HepG2 (cell line): ENCODE results near the gene CASKIN2. TPM values are rescaled to one million over a fixed set of nuclear protein-coding genes. Genes with fewer than 3 reads are reported as not detected.

Source experiments
- ATAC-seq: fragments of 200-7000 bp; cut with Tn5 transposase; 3 replicates; pipeline ENCODE4 v1.9.1; 2020; ENCODE audit warnings: mild to moderate bottlenecking, moderate library complexity
- BruUV-seq: library from RNA; stranded (reverse); fragments of 400-500 nt; replicated peaks from 2 replicates; lab custom pipeline; 2021; lab: Mats Ljungman, UMichigan
- CTCF ChIA-PET: fragments of 300-600 bp; formaldehyde crosslinking; extraction: SDS; loops from one replicate; lab custom pipeline; 2021; ENCODE audit warnings: low total read pairs, inconsistent platforms, low intra/inter-chr PET ratio; lab: Yijun Ruan, JAX
- POLR2A ChIA-PET: fragments of 350-600 bp; sonication (Branson Sonifier 250); formaldehyde crosslinking; loops from one replicate; lab custom pipeline; 2020; ENCODE audit warnings: antibody characterized with exemption, inconsistent platforms; lab: Yijun Ruan, JAX
- DNase-seq: peaks from one replicate; pipeline ENCODE4 v3.0.0-alpha.2; 2015; ENCODE audit warnings: low spot score
- FAIRE-seq: peaks from 3 replicates; lab custom pipeline; 2011; peaks lifted over from hg19 to GRCh38; lab: Jason Lieb, UNC
- H2AFZ ChIP-seq: one replicate; pipeline ENCODE4 v1.6.1; 2011; ENCODE audit warnings: low read length, inconsistent platforms
- H3K27ac ChIP-seq: fragments of 300-600 bp; 3 replicates; pipeline ENCODE4 v1.8.0; 2011; ENCODE audit warnings: mixed run types, mild to moderate bottlenecking, mixed read lengths, low read length, inconsistent platforms; ENCODE audit not compliant: insufficient read depth; ENCODE audit errors: extremely low read length
- H3K27me3 ChIP-seq, 2 experiments: fragments of 200-600 bp in 1 of 2; 2 replicates in 1 of 2; 3 replicates in 1 of 2; pipeline versions ENCODE4 v1.6.0 to v1.8.0; 2011; ENCODE audit warnings: low read length in 2 of 2, mild to moderate bottlenecking in 2 of 2, moderate library complexity in 2 of 2, inconsistent platforms in 1 of 2; ENCODE audit not compliant: insufficient read depth in 2 of 2, control insufficient read depth in 1 of 2
- H3K36me3 ChIP-seq, 2 experiments: fragments of 200-600 bp in 1 of 2; replicated peaks in 1 of 2; 2 replicates in 1 of 2; 3 replicates in 1 of 2; pipeline versions ENCODE4 v1.5.1 to v1.8.0; 2011; ENCODE audit warnings: low read length in 2 of 2, inconsistent platforms in 1 of 2; ENCODE audit not compliant: insufficient read depth in 2 of 2, control insufficient read depth in 1 of 2
- H3K4me1 ChIP-seq: 2 replicates; pipeline ENCODE4 v1.5.1; 2012; ENCODE audit warnings: low read length, inconsistent platforms; ENCODE audit not compliant: insufficient read depth
- H3K4me2 ChIP-seq: 2 replicates; pipeline ENCODE4 v1.6.0; 2011; ENCODE audit warnings: low read depth, low read length, inconsistent platforms
- H3K4me3 ChIP-seq, 3 experiments: fragments of 200-600 bp in 1 of 3; sonication (generic), shearing (Covaris generic) in 1 of 3; replicated peaks in 1 of 3; 2 replicates each; pipeline ENCODE4 v1.5.1; 2011 to 2016; ENCODE audit warnings: low read length in 3 of 3, inconsistent platforms in 2 of 3, low read depth in 2 of 3, mild to moderate bottlenecking in 2 of 3, control low read depth in 1 of 3, mixed read lengths in 1 of 3; ENCODE audit not compliant: insufficient read depth in 1 of 3
- H3K79me2 ChIP-seq: one replicate; pipeline ENCODE4 v1.6.1; 2011; ENCODE audit warnings: low read length, inconsistent platforms; ENCODE audit not compliant: insufficient read depth
- H3K9ac ChIP-seq: 2 replicates; pipeline ENCODE4 v1.6.0; 2011; ENCODE audit warnings: mild to moderate bottlenecking, low read depth, low read length, inconsistent platforms; ENCODE audit not compliant: insufficient read depth
- H3K9me3 ChIP-seq: 2 replicates; pipeline ENCODE4 v1.5.1; 2012; ENCODE audit warnings: mild to moderate bottlenecking, low read length
- H4K20me1 ChIP-seq: 2 replicates; pipeline ENCODE4 v1.6.0; 2011; ENCODE audit warnings: inconsistent platforms, mild to moderate bottlenecking, low read length, moderate library complexity; ENCODE audit not compliant: insufficient read depth
- AGO2 ChIP-seq: fragments of 200-400 bp; formaldehyde crosslinking; optimal IDR thresholded peaks from 2 replicates; pipeline ENCODE3; 2017; ENCODE audit warnings: mild to moderate bottlenecking, low read depth, low read length, moderate library complexity
- MTA1 ChIP-seq: sonication (generic); formaldehyde crosslinking; IDR thresholded peaks from 2 replicates; pipeline ENCODE4 v1.4.0; 2020; ENCODE audit warnings: missing genetic modification reagents, mild to moderate bottlenecking, borderline replicate concordance
- PITX1 ChIP-seq: sonication (generic); formaldehyde crosslinking; IDR thresholded peaks from 2 replicates; pipeline ENCODE4 v1.5.1; 2020; ENCODE audit warnings: mild to moderate bottlenecking, missing genetic modification reagents
- POLR2G ChIP-seq: fragments of 200-400 bp; formaldehyde crosslinking; IDR thresholded peaks from 2 replicates; pipeline ENCODE4 v1.6.1; 2018; ENCODE audit warnings: mild to moderate bottlenecking, low read depth, low read length, moderate library complexity
- RXRA ChIP-seq: sonication (generic); formaldehyde crosslinking; IDR thresholded peaks from 2 replicates; pipeline ENCODE4 v1.5.1; 2020; ENCODE audit warnings: missing genetic modification reagents
- SALL1 ChIP-seq: sonication (generic); formaldehyde crosslinking; IDR thresholded peaks from 2 replicates; pipeline ENCODE4 v1.8.0; 2022; ENCODE audit warnings: mild to moderate bottlenecking, missing genetic modification reagents
- STAG1 ChIP-seq: sonication (generic); formaldehyde crosslinking; IDR thresholded peaks from 2 replicates; pipeline ENCODE4 v1.4.0; 2020; ENCODE audit warnings: missing genetic modification reagents
- ZNF225 ChIP-seq: sonication (generic); formaldehyde crosslinking; IDR thresholded peaks from 2 replicates; pipeline ENCODE4 v1.4.0; 2020; ENCODE audit warnings: mild to moderate bottlenecking, missing genetic modification reagents
- ZNF230 ChIP-seq: sonication (generic); formaldehyde crosslinking; IDR thresholded peaks from 2 replicates; pipeline ENCODE4 v1.4.0; 2020; ENCODE audit warnings: mild to moderate bottlenecking, missing genetic modification reagents
- ZNF446 ChIP-seq: sonication (generic); formaldehyde crosslinking; IDR thresholded peaks from 2 replicates; pipeline ENCODE4 v1.5.0; 2020; ENCODE audit warnings: mild to moderate bottlenecking, missing genetic modification reagents
- WGBS: methylation state at CpG from one replicate; pipeline ENCODE4 v1.1.6; 2017; ENCODE audit warnings: low lambda C conversion rate; 5-methylcytosine and 5-hydroxymethylcytosine counted together
- in situ Hi-C: cut with HindIII; loops from 2 replicates; pipeline ENCODE4 v1.10.0; 2017; ENCODE audit warnings: low pct_unique_long_range_greater_than_20kb; ENCODE audit not compliant: extremely low pct_ligation_motif_present
- intact Hi-C: fragments of 100-400 bp; cut with micrococcal nuclease; formaldehyde crosslinking; loops from one replicate; pipeline ENCODE4 v1.10.0; 2022; ENCODE audit not compliant: unreplicated experiment
- polyA plus RNA-seq, 8 experiments: library from polyadenylated mRNA; depleted of rRNA in 3 of 8; stranded (reverse) in 7 of 8; unstranded in 1 of 8; fragments of >200 nt; fragmentation: Illumina TruSeq in 4 of 8; extraction: Trizol in 4 of 8; gene quantifications; 2 replicates each; pipeline versions ENCODE4 v1.2.1 to v1.2.3, GENCODE V29; 2011 to 2016; ENCODE audit warnings: low read depth in 4 of 8, missing spikeins in 1 of 8, mixed read lengths in 1 of 8; ENCODE audit not compliant: insufficient read depth in 1 of 8
- total RNA-seq, 5 experiments: library from RNA; depleted of rRNA; stranded (reverse); fragments of >200 nt; fragmentation: Illumina TruSeq; extraction: Trizol; gene quantifications; 2 replicates each; pipeline ENCODE4 v1.2.3, GENCODE V29; 2016; ENCODE audit warnings: low read depth in 1 of 5
- TF ChIP-seq, protein P1 (sequence below): sonication (generic); formaldehyde crosslinking; IDR thresholded peaks from 2 replicates; pipeline ENCODE4 v1.4.0; 2020; ENCODE audit warnings: missing genetic modification reagents
- TF ChIP-seq, protein P2 (sequence below): sonication (generic); formaldehyde crosslinking; IDR thresholded peaks from 2 replicates; pipeline ENCODE4 v1.4.0; 2020; ENCODE audit warnings: missing genetic modification reagents
- TF ChIP-seq, protein P3 (sequence below): sonication (generic); formaldehyde crosslinking; IDR thresholded peaks from 2 replicates; pipeline ENCODE4 v1.4.0; 2020; ENCODE audit warnings: mild to moderate bottlenecking, missing genetic modification reagents

Gene CASKIN2
- total and polyA plus RNA-seq, 2 of the 13 experiments (the other 11 are each of a cell fraction or from before 2014, with no cell fraction given), result 5.2 to 7.8 TPM

DNA sequence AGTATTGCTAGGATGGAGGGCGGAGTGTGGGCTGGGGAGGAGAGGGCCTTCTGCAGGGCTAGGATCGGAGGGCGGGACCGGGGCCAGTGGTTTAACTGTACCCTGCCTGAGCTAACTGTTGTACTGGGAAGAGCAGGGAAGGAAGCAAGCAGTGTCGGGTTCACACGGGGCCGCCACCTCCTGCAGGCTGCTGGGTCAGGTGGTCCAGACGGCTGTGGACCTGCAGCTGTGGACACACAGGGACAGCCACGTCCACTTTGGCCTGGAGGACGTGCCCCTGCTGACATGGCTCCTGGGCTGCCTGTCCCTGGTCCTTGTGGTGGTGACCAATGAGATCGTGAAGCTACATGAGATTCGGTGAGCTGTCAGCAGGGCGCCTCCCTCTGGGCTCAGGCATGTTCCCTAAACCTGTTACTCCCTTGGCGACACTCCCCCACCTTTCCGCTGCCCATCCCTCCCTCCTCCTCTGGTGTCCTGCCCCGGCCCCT is 16.6 kb downstream of the CASKIN2 start:
- Histone ChIP-seq H3K4me3 (no peak overlapping the region), H3K4me2 (no peak overlapping the region), H3K4me1 (no peaks in the 10 kb centered on the region), H3K36me3 (peaks cover 39 to 53% of the 10 kb centered on the region in 2 experiments; a peak in 4 of 5 replicates), H3K79me2 (no peaks in the 10 kb centered on the region), H2AFZ (no peak overlapping the region), H3K9me3 (no peaks in the 10 kb centered on the region), H4K20me1 (no peaks in the 10 kb centered on the region), H3K27ac (no peak overlapping the region), H3K27me3 (no peaks in the 10 kb centered on the region), H3K9ac (no peak overlapping the region)
- intact Hi-C loops, result no loop called here
- ChIA-PET POLR2A (interaction anchor here (1.0 kb wide), 1 partner anchor 39 kb away, joined by 3 read pairs; no protein-coding TSS in a partner anchor), CTCF (no interaction called here)
- ATAC-seq (no peak; the same call in 2 of the 3 replicates), DNase-seq (no peak), FAIRE-seq (no peak)
- no TSS peak for BruUV-seq
- WGBS, result 84% methylated on average over 12 of the region's 16 CpGs
- in situ Hi-C loops, result no loop called here
- TF ChIP-seq ZNF230 (CRISPR knock-in tag) (0 out of 2 replicates have a peak, but pooled peaks have one; percentile 28), RXRA (CRISPR knock-in tag) (peak; percentile 2; the same call in 1 of the 2 replicates), ZNF446 (CRISPR knock-in tag) (no peak), SALL1 (CRISPR knock-in tag) (no peak), PITX1 (no peak), AGO2 (peak; percentile 62), MTA1 (CRISPR knock-in tag) (peak; percentile 19; the same call in 1 of the 2 replicates), POLR2G (0 out of 2 replicates have a peak, but pooled peaks have one; percentile 12), STAG1 (CRISPR knock-in tag) (peak; percentile 32; the same call in 1 of the 2 replicates), ZNF225 (0 out of 2 replicates have a peak, but pooled peaks have one; percentile 27)
- TF ChIP-seq, protein P1, sequence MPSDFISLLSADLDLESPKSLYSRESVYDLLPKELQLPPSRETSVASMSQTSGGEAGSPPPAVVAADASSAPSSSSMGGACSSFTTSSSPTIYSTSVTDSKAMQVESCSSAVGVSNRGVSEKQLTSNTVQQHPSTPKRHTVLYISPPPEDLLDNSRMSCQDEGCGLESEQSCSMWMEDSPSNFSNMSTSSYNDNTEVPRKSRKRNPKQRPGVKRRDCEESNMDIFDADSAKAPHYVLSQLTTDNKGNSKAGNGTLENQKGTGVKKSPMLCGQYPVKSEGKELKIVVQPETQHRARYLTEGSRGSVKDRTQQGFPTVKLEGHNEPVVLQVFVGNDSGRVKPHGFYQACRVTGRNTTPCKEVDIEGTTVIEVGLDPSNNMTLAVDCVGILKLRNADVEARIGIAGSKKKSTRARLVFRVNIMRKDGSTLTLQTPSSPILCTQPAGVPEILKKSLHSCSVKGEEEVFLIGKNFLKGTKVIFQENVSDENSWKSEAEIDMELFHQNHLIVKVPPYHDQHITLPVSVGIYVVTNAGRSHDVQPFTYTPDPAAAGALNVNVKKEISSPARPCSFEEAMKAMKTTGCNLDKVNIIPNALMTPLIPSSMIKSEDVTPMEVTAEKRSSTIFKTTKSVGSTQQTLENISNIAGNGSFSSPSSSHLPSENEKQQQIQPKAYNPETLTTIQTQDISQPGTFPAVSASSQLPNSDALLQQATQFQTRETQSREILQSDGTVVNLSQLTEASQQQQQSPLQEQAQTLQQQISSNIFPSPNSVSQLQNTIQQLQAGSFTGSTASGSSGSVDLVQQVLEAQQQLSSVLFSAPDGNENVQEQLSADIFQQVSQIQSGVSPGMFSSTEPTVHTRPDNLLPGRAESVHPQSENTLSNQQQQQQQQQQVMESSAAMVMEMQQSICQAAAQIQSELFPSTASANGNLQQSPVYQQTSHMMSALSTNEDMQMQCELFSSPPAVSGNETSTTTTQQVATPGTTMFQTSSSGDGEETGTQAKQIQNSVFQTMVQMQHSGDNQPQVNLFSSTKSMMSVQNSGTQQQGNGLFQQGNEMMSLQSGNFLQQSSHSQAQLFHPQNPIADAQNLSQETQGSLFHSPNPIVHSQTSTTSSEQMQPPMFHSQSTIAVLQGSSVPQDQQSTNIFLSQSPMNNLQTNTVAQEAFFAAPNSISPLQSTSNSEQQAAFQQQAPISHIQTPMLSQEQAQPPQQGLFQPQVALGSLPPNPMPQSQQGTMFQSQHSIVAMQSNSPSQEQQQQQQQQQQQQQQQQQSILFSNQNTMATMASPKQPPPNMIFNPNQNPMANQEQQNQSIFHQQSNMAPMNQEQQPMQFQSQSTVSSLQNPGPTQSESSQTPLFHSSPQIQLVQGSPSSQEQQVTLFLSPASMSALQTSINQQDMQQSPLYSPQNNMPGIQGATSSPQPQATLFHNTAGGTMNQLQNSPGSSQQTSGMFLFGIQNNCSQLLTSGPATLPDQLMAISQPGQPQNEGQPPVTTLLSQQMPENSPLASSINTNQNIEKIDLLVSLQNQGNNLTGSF, result no peak
- TF ChIP-seq, protein P2, sequence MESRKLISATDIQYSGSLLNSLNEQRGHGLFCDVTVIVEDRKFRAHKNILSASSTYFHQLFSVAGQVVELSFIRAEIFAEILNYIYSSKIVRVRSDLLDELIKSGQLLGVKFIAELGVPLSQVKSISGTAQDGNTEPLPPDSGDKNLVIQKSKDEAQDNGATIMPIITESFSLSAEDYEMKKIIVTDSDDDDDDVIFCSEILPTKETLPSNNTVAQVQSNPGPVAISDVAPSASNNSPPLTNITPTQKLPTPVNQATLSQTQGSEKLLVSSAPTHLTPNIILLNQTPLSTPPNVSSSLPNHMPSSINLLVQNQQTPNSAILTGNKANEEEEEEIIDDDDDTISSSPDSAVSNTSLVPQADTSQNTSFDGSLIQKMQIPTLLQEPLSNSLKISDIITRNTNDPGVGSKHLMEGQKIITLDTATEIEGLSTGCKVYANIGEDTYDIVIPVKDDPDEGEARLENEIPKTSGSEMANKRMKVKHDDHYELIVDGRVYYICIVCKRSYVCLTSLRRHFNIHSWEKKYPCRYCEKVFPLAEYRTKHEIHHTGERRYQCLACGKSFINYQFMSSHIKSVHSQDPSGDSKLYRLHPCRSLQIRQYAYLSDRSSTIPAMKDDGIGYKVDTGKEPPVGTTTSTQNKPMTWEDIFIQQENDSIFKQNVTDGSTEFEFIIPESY, result peak; percentile 94
- TF ChIP-seq, protein P3, sequence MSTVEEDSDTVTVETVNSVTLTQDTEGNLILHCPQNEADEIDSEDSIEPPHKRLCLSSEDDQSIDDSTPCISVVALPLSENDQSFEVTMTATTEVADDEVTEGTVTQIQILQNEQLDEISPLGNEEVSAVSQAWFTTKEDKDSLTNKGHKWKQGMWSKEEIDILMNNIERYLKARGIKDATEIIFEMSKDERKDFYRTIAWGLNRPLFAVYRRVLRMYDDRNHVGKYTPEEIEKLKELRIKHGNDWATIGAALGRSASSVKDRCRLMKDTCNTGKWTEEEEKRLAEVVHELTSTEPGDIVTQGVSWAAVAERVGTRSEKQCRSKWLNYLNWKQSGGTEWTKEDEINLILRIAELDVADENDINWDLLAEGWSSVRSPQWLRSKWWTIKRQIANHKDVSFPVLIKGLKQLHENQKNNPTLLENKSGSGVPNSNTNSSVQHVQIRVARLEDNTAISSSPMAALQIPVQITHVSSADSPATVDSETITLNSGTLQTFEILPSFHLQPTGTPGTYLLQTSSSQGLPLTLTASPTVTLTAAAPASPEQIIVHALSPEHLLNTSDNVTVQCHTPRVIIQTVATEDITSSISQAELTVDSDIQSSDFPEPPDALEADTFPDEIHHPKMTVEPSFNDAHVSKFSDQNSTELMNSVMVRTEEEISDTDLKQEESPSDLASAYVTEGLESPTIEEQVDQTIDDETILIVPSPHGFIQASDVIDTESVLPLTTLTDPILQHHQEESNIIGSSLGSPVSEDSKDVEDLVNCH (CRISPR knock-in tag), result no peak
